Transverse colon (tissue), 3 donors: ENCODE results near the gene FAM168B.

ENCODE experiments used
- POLR2A ChIP-seq: fragments of 450-650 bp; IDR thresholded peaks from one replicate; pipeline ENCODE4 v1.6.1; 2016; ENCODE audit warnings: antibody characterized with exemption, mild to moderate bottlenecking, moderate library complexity
- TF ChIP-seq, protein P1 (sequence below), 5 experiments: fragments of 200-600 bp in 3 of 5; fragments of 450-650 bp in 2 of 5; sonication (generic) in 3 of 5; IDR thresholded peaks; 1 replicate in 2 of 5; 2 replicates in 3 of 5; pipeline ENCODE4 v1.5.1; 2016 to 2017; ENCODE audit warnings: antibody characterized with exemption in 5 of 5, inconsistent platforms in 3 of 5, mild to moderate bottlenecking in 2 of 5, moderate library complexity in 1 of 5

DNA sequence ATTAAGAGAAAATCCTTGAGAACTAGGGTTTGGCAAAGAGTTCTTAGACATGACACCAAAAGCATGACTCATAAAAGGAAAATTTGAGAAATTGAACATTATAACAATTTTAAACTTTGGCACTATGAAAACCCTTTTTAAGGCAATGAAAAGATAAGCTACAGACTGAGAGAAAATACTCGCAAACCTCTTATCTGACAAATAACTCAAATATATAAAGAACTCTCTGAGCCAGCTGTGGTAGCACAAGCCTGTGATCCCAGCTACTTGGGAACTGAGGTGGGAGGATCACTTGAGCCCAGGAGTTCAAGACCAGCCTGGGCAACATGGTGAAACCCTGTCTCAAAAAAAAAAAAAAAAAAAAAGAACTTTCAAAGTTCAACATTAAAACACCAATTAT is 70.5 kb downstream of the FAM168B start:
- no peak for TF ChIP-seq POLR2A
- TF ChIP-seq, protein P1, sequence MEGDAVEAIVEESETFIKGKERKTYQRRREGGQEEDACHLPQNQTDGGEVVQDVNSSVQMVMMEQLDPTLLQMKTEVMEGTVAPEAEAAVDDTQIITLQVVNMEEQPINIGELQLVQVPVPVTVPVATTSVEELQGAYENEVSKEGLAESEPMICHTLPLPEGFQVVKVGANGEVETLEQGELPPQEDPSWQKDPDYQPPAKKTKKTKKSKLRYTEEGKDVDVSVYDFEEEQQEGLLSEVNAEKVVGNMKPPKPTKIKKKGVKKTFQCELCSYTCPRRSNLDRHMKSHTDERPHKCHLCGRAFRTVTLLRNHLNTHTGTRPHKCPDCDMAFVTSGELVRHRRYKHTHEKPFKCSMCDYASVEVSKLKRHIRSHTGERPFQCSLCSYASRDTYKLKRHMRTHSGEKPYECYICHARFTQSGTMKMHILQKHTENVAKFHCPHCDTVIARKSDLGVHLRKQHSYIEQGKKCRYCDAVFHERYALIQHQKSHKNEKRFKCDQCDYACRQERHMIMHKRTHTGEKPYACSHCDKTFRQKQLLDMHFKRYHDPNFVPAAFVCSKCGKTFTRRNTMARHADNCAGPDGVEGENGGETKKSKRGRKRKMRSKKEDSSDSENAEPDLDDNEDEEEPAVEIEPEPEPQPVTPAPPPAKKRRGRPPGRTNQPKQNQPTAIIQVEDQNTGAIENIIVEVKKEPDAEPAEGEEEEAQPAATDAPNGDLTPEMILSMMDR (IDR thresholded peaks at IDR 0.05), result no peak
